ENCODE measurements around the gene ARHGAP10.

DNA sequence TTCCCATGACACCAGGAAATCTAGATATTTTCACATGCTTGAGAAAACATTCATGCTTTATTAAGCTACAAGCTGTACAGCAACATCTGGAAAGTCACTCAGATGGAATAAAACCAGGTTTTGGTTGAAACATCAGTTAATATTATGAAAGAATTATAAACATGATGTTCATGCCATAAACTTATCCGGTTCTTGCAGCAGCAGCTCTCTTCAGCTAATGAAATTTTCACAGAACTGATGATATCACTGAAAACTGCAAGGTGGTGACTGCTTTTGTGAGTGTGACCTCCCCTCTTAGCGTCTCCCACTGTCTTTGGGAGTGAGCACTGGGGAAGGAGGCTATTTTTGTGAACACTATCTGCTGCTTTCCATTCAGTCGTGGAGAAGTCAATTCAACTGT is 56.9 kb downstream of the ARHGAP10 start:
- no peak for TF ChIP-seq CTCF (conservative IDR thresholded peaks at IDR 0.05; ENCODE audit: low read length)
- no peak for TF ChIP-seq EZH2phosphoT487 (IDR thresholded peaks at IDR 0.05; ENCODE audit: borderline replicate concordance, low read depth, low read length)
